Measurements from ENCODE around the gene ATRNL1. TPM values are rescaled to one million over a fixed set of nuclear protein-coding genes. Genes with fewer than 3 reads are reported as not detected.

Gene ATRNL1
- total and polyA plus RNA-seq, 12 donors, result 4.8 to 217 (median 92.4) TPM

GRCh38 chr10:115558252-115558651, 465.1 kb downstream of the ATRNL1 start:
- Histone ChIP-seq H3K27me3 (no peaks in the 10 kb centered on the region), H3K36me3 (replicated peaks in 1 of 2) (no peaks in the 10 kb centered on the region), H3K4me1 (replicated peaks in 1 of 2) (no peaks in the 10 kb centered on the region), H3K9me3 (replicated peaks in 1 of 3) (no peaks in the 10 kb centered on the region), H3K4me3 (no peak overlapping the region), H3K27ac (no peak overlapping the region)
- TF ChIP-seq POLR2A (IDR thresholded peaks at IDR 0.05) (no peak), CTCF (IDR thresholded peaks at IDR 0.05) (no peak)
- DNase-seq, result no peak
- WGBS, 4 donors, result 72 to 86% (median 76%) methylated on average over 3 of the region's 3 CpGs
- intact Hi-C loops (cut with DNase I), result no loop called here

- intact Hi-C loops (cut with DNase I), result no loop called here
- no peaks in the 10 kb centered on the region for H3K9me3 ChIP-seq (replicated peaks in 1 of 3)
Measured at GRCh38 chr10:115566867-115567266, 473.7 kb downstream of the ATRNL1 start.

GRCh38 chr10:115572740-115573455, 479.7 kb downstream of the ATRNL1 start:
- Histone ChIP-seq H3K27ac (no peak overlapping the region), H3K4me1 (replicated peaks in 1 of 2) (no peaks in the 10 kb centered on the region), H3K27me3 (no peaks in the 10 kb centered on the region), H3K36me3 (replicated peaks in 1 of 2) (no peaks in the 10 kb centered on the region), H3K9me3 (replicated peaks in 1 of 3) (no peaks in the 10 kb centered on the region), H3K4me3 (no peak overlapping the region)
- DNase-seq, result no peak
- WGBS, 4 donors, result 80 to 87% (median 81%) methylated on average over 7 of the region's 7 CpGs
- TF ChIP-seq POLR2A (IDR thresholded peaks at IDR 0.05) (no peak), CTCF (IDR thresholded peaks at IDR 0.05) (no peak)
- intact Hi-C loops (cut with DNase I), result no loop called here

More at GRCh38 chr10:115566867-115567266, 473.7 kb downstream of the ATRNL1 start:
- no peak for TF ChIP-seq POLR2A (IDR thresholded peaks at IDR 0.05)
- no peak for TF ChIP-seq CTCF (IDR thresholded peaks at IDR 0.05)
- 77 to 87% (median 84%) methylated on average over 2 of the region's 2 CpGs for WGBS, 4 donors
- no peaks in the 10 kb centered on the region for H3K4me1 ChIP-seq (replicated peaks in 1 of 2)
- H3K4me3 ChIP-seq, result no peak overlapping the region
- H3K36me3 ChIP-seq (replicated peaks in 1 of 2), result no peaks in the 10 kb centered on the region
- H3K27me3 ChIP-seq, result no peaks in the 10 kb centered on the region
- no peak for DNase-seq
- H3K27ac ChIP-seq, result no peak overlapping the region

- TF ChIP-seq POLR2A (IDR thresholded peaks at IDR 0.05), result no peak
- no peak for TF ChIP-seq CTCF (IDR thresholded peaks at IDR 0.05)
- no peaks in the 10 kb centered on the region for H3K27me3 ChIP-seq
- H3K4me3 ChIP-seq, result no peak overlapping the region
- no peaks in the 10 kb centered on the region for H3K4me1 ChIP-seq (replicated peaks in 1 of 2)
- H3K9me3 ChIP-seq (replicated peaks in 1 of 3), result peaks cover 0 to 11% (median 0%) of the 10 kb centered on the region in 3 donors
- WGBS, 4 donors, result 90 to 95% (median 94%) methylated on average over 1 of the region's 1 CpG
- no peak for DNase-seq
- H3K27ac ChIP-seq, result no peak overlapping the region
- H3K36me3 ChIP-seq (replicated peaks in 1 of 2), result no peaks in the 10 kb centered on the region
- intact Hi-C loops (cut with DNase I), result no loop called here
Measured at GRCh38 chr10:115580239-115580638, 487.1 kb downstream of the ATRNL1 start.
